GM19467 (cell line): ENCODE measurements around the gene FCGBP.
"Not testable (repeated sequence)": the region's sequence is repeated elsewhere in the genome, so short reads cannot be mapped to it uniquely, and the experiment has no call there.

ENCODE experiments used
- ATAC-seq: cut with Tn5 transposase; IDR thresholded peaks from one replicate; pipeline ENCODE4 v1.9.1; 2021; ENCODE audit warnings: mild to moderate bottlenecking, moderate library complexity; ENCODE audit not compliant: unreplicated experiment

FCGBP gene

DNA sequence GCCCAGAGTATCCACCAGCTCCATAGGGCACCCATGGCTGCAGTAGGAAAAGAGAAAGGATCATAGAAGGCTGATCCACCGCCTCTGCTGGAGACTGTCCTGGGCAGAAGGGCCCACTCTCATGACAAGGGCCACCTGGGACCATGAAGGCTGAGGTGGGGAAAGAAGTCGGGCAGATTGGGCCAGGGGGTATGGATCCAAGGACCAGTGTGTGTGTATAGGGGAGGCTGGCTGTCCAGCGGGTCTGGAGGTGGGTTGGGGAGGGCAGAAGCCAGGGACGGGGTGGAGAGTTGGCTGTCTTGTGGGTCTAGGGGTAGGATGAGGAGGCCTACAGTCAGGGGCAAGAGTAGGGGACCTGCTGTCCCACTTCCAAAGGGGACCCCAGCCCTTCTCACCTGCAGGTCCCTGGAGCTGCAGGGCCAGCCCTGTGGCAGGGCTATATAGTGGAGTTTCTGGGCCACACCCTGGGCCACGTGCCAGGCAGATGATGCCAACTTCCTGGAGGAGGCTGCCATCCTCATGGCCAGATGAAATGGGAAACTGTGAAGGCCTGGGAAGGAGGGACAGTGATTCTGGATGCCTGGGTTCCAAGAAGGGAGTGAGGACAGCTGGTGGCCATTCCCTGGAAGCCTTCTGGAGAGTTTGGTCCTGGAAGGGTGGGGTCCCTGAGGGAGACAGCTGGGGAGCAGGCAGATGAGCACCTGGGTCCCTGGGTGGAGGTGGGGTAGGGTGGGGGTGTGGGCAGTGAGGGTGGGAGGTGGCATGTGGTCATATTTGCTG, at the start of gene FCGBP:
TSS of gene FCGBP (minus strand) at position 51 of the 780 bp plus-strand sequence.
- ATAC-seq = no peak

- ATAC-seq = no peak
Measured at GRCh38 chr19:39983695-39984300, 49.4 kb upstream of the FCGBP start.

DNA sequence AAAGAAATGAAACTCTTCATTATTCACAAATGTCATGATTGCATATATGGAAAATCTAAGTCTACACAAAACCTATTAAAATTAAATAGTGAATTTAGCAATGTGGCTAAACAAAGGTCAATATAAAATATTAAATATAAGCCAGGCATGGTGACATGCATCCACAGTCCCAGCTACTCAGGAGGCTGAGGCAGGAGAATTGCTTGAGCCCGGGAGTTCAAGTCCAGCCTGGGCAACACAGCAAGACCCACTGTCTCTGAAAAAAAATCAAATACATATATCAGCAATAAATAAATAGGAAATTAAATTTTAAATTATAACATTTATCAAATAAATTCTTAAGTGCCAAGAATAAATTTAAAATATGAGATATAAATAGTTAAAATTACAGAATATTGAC, 48.4 kb upstream of the FCGBP start:
- no peak for ATAC-seq

DNA sequence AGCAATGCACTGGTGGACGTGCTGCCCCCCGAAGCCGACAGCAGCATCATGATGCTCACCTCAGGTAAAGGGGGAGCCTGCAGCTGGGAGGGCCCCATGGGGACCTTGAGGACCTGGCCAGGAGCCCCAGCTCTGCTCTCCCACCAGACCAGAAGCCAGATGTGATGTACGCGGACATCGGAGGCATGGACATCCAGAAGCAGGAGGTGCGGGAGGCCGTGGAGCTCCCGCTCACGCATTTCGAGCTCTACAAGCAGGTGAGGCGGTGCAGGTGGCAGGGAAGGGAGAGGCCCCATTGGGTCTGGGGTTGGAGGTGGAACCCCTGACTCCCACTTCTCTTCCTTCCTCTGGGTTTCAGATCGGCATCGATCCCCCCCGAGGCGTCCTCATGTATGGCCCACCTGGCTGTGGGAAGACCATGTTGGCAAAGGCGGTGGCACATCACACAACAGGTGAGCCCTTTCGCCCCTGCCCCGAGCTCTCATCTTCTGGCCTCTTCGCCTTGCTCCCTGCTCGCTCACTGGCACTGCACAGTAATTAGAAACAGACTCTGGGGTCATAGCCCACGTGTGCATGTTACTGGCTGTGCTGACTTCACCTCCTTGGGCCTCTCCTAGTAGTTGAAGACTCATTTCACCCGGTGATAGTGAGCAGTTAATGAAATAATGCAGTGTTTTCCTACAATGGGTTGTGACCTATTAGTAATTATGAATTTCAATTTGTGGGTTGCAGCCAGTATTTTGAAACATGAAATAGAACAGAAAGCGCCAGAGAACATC, 40.1 kb upstream of the FCGBP start:
- no peak for ATAC-seq

- no peak for ATAC-seq
Measured at GRCh38 chr19:39971380-39972035, 37.1 kb upstream of the FCGBP start.

- ATAC-seq = peak; percentile 93
Measured at GRCh38 chr19:39970675-39971379, 36.4 kb upstream of the FCGBP start, which contains the start of gene PSMC4. PSMC4 (plus strand) TSS chr19:39971165; CDS start chr19:39971203, 38 bp downstream.

DNA sequence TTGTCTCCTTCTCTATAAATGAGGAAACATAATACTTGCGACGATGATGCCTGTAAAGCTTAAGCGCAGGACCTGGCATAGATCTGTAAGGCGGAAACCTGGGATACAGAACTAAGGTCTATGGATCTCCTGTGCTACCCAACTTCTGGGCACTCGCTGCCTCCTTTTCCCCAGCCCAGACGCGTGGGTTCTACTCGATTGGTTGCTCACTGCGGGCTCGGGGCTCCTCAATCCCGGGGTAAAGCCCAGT, 35.9 kb upstream of the FCGBP start:
- peak; percentile 5 for ATAC-seq

DNA sequence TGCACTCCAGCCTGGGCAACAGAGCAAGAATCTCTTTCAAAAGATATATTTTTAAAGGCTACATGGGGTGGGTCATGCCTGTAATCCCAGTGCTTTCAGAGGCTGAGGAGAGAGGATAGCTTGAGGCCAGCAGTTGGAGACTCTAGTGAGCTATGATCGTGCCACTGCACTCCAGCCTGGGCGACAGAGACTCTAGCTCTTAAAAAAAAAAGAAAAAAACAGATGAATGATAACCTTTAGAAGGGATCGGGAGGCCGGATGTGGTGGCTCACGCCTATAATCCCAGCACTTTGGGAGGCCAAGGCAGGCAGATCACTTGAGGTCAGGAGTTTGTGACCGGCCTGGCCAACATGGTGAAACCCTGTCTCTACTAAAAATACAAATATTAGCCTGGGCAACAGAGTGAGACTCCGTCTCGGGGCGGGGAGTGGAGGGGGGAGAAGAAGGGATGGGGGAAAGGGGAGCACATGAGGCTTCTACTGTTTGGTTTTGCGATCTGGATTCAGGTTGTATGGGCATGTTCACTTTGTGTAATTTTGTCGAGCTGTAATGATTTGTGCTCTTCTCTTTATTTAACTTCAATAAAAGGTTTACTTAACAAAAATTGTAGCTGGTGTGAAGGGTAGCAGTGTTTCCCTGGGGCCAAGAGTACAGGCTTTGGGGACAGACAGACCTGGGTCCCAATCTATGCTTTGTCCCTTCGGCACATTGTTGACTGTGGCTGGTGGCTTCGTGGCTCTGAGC, 35.4 kb upstream of the FCGBP start:
- ATAC-seq = no peak

GRCh38 chr19:39969266-39969665, 34.8 kb upstream of the FCGBP start:
- no peak for ATAC-seq

- no peak for ATAC-seq
Measured at GRCh38 chr19:39968789-39969188, 34.4 kb upstream of the FCGBP start.

- ATAC-seq = no peak
Measured at GRCh38 chr19:39967561-39967960, 33.1 kb upstream of the FCGBP start.

DNA sequence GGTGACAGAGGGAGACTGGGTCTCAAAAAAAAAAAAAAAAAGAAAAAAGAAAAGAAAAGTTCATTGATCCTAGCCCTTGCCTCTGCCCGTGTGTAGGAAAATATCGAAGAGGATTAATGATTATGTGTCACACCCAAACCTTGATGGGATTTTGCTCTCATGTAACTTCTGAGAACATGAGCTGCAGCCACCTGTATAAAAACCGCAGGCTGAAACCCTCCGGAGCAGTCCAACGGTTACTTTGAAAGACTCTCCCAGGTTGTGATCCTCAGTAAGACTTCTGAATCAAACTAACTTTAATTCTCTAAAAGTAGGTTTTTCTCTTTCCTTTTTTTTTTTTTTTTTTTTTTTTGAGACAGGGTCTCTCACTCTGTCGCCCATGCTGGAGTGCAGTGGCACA, 32.2 kb upstream of the FCGBP start:
- ATAC-seq = no peak

DNA sequence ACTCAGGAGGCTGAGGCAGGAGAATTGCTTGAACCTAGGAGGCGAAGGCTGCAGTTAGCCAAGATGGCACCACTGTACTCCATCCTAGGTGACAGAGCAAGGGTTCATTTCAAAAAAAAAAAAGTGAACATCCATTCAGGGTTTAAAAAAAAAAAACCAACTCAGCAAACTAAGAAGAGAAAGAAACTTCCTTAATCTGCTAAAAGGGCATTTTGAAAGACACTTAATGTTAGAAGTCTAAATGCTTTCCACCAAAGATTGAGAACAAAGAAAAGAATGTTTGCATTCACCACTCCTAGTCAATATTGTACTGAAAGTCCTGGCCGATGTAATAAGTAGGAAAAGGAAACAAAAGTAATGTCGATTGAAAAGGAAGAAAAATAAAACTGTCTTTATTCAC, 29.5 kb upstream of the FCGBP start:
- no peak for ATAC-seq

DNA sequence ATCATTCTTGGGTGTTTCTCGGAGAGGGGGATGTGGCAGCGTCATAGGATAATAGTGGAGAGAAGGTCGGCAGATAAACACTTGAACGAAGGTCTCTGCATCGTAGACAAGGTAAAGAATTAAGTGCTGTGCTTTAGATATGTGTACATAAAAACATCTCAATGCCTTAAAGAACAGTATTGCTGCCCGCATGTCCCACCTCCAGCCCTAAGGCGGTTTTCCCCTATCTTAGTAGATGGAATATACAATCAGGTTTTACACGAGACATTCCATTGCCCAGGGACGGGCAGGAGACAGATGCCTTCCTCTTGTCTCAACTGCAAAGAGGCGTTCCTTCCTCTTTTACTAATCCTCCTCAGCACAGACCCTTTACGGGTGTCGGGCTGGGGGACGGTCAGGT, 25.0 kb upstream of the FCGBP start:
- ATAC-seq = not testable (repeated sequence)

- not testable (repeated sequence) for ATAC-seq
Measured at GRCh38 chr19:39958942-39959341, 24.5 kb upstream of the FCGBP start.

GRCh38 chr19:39957886-39958285, 23.5 kb upstream of the FCGBP start:
- not testable (repeated sequence) for ATAC-seq

GRCh38 chr19:39953915-39954314, 19.5 kb upstream of the FCGBP start:
- ATAC-seq = no peak

DNA sequence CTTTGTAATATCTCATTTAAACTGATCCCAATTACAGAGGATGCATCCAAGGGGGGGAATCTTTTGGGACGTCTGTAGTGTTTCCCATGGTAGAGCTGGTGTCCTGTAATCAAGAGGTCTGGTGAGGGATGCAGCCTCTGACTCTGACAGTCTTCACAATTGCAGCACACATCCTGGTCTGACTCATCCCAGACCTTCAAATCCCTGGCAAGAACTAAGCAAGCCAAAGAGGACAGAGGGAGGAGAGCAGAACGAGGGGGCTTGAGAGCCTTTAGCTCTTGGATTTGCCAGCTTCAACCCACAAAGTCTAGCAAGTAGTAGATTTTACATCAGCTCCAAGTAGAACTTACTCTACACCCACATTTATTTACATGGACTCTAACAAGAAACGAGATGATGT, 17.3 kb upstream of the FCGBP start:
- ATAC-seq = no peak

- no peak for ATAC-seq
Measured at GRCh38 chr19:39951065-39951650, 16.7 kb upstream of the FCGBP start.
